ENCODE results near the gene ENDOV.

The ENDOV gene

GRCh38 chr17:80447790-80448189, 32.8 kb downstream of the ENDOV start:
- DNase-seq (ENCODE audit: low read depth in 2 of 2, low spot score in 1 of 2) = no peak

- no peak for DNase-seq (ENCODE audit: low read depth in 2 of 2, low spot score in 1 of 2)
Observed at GRCh38 chr17:80449194-80449929, 34.4 kb downstream of the ENDOV start.

GRCh38 chr17:80449930-80450576, 35.1 kb downstream of the ENDOV start:
- no peak for DNase-seq (ENCODE audit: low read depth in 2 of 2, low spot score in 1 of 2)

- no peak for DNase-seq (ENCODE audit: low read depth in 2 of 2, low spot score in 1 of 2)
Observed at GRCh38 chr17:80451104-80451775, 36.3 kb downstream of the ENDOV start.

GRCh38 chr17:80452173-80452915, 37.4 kb downstream of the ENDOV start:
- no peak for DNase-seq (ENCODE audit: low read depth in 2 of 2, low spot score in 1 of 2)

- DNase-seq (ENCODE audit: low read depth in 2 of 2, low spot score in 1 of 2) = no peak
Observed at GRCh38 chr17:80453126-80453997, 38.4 kb downstream of the ENDOV start.

GRCh38 chr17:80453998-80454556, 39.1 kb downstream of the ENDOV start:
- no peak for DNase-seq (ENCODE audit: low read depth in 2 of 2, low spot score in 1 of 2)

- DNase-seq (ENCODE audit: low read depth in 2 of 2, low spot score in 1 of 2) = peak; percentile 85 to 92
Observed at GRCh38 chr17:80454557-80455335, 39.8 kb downstream of the ENDOV start.

GRCh38 chr17:80455336-80455710, 40.4 kb downstream of the ENDOV start:
- DNase-seq (ENCODE audit: low read depth in 2 of 2, low spot score in 1 of 2) = peak in 1 of 2 donors; percentile 8

- no peak for DNase-seq (ENCODE audit: low read depth in 2 of 2, low spot score in 1 of 2)
Observed at GRCh38 chr17:80455784-80456183, 40.8 kb downstream of the ENDOV start.

GRCh38 chr17:80456465-80457235, 41.7 kb downstream of the ENDOV start:
- no peak for DNase-seq (ENCODE audit: low read depth in 2 of 2, low spot score in 1 of 2)

GRCh38 chr17:80457236-80457856, 42.4 kb downstream of the ENDOV start:
- DNase-seq (ENCODE audit: low read depth in 2 of 2, low spot score in 1 of 2) = no peak

- DNase-seq (ENCODE audit: low read depth in 2 of 2, low spot score in 1 of 2) = no peak
Observed at GRCh38 chr17:80458016-80458415, 43.0 kb downstream of the ENDOV start.

- no peak for DNase-seq (ENCODE audit: low read depth in 2 of 2, low spot score in 1 of 2)
Observed at GRCh38 chr17:80459234-80459633, 44.3 kb downstream of the ENDOV start.

- no peak for DNase-seq (ENCODE audit: low read depth in 2 of 2, low spot score in 1 of 2)
Observed at GRCh38 chr17:80460429-80460834, 45.5 kb downstream of the ENDOV start.

- DNase-seq (ENCODE audit: low read depth in 2 of 2, low spot score in 1 of 2) = no peak
Observed at GRCh38 chr17:80461528-80462160, 46.7 kb downstream of the ENDOV start.

- no peak for DNase-seq (ENCODE audit: low read depth in 2 of 2, low spot score in 1 of 2)
Observed at GRCh38 chr17:80463784-80464400, 48.9 kb downstream of the ENDOV start.

All from stimulated activated CD8-positive, alpha-beta memory T cell treated with anti-CD3 and anti-CD28 coated beads, Interleukin-4, amount 100 ng/mL, for 4 hours (primary cell).